ENCODE results near the gene PPP1CC.

Gene PPP1CC

DNA sequence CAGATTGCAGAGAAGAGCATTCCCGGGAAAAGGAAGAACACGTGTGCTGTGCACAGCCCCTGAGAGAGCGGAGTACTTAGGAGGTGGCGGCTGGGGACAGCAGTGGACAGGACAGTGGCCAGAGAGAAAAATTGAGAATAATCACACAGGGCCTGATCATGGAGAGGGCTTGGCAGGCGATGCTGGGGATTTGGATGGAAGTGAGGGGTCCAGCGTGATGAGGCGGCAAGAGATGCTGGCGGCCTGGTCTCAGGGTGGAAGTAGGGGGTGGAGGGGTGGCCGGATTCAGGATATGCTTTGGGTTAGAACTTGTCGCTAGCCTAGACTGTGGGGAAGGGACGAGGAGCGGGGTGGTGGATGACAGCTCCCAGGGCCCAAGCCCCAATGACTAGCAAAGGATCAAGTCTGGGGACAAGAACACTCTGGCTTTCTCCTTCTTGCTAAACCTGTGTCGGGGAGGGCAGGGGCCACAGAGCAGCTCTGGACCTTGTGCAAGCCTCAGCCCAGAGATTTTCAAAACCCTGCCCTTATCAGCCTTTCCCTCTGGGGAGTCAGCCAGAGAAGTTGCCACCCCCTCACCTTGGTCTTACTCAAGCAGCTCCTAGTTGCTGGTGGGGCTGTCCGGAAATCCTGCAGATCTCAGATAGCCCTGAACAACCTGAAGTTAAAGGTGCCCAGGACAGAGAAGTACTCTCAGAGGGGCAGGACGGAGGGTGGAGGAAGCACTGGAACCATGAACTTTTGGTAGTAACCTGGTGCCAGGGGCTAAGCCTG lies 55.1 kb downstream of the PPP1CC start:
- no peak for DNase-seq (ENCODE audit: low spot score)

- no peak for DNase-seq (ENCODE audit: low spot score)
Observed at GRCh38 chr12:110686294-110686903, 56.3 kb downstream of the PPP1CC start.

DNA sequence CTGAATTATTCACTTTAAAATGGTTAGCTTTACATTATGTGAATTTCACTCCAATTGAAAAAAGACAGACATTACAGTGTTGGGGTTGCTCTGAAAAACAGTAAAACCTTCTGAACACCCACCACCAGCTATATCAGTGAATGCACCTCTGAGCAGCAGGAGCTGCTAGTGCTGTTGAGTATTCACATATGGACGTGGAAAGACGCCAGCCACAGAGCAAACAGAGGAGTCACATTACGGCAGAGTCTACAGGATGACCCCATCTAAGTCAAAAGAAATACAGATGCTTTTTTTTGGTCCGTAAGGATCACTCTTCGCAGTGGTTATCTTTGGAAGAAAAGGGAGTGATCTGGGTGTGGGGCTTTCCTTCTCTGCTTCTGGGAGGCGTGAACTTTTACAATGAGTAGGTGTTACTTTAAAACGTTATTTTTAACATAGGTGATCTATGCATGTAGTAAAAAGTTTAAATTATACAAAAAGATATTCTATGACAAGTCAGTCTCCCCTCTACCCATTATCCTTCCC lies 58.3 kb downstream of the PPP1CC start:
- DNase-seq (ENCODE audit: low spot score): no peak

- DNase-seq (ENCODE audit: low spot score): no peak
Observed at GRCh38 chr12:110683888-110684287, 58.8 kb downstream of the PPP1CC start.

- DNase-seq (ENCODE audit: low spot score): no peak
Observed at GRCh38 chr12:110680032-110680431, 62.7 kb downstream of the PPP1CC start.

DNA sequence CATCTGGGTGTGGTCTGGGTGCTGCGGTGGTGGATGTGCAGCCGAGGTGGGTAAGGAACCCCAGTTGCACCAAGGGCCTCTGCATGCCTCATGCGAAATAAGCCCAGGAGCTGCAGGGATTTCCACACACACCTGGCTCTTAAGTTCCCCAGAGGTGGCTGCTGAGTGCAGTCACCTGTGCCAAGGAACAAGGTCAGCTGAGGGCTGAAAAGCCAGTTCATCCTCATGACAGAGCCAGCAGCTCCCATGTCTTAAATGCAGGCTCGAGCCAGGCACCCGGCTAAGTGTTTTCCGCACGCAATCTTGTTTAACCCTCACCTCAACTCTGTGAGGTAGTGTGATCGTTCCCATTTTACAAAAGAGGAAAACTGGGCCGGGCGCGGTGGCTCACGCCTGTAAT lies 63.5 kb downstream of the PPP1CC start:
- DNase-seq (ENCODE audit: low spot score): no peak

GRCh38 chr12:110677982-110678381 lies 64.7 kb downstream of the PPP1CC start:
- no peak for DNase-seq (ENCODE audit: low spot score)

DNA sequence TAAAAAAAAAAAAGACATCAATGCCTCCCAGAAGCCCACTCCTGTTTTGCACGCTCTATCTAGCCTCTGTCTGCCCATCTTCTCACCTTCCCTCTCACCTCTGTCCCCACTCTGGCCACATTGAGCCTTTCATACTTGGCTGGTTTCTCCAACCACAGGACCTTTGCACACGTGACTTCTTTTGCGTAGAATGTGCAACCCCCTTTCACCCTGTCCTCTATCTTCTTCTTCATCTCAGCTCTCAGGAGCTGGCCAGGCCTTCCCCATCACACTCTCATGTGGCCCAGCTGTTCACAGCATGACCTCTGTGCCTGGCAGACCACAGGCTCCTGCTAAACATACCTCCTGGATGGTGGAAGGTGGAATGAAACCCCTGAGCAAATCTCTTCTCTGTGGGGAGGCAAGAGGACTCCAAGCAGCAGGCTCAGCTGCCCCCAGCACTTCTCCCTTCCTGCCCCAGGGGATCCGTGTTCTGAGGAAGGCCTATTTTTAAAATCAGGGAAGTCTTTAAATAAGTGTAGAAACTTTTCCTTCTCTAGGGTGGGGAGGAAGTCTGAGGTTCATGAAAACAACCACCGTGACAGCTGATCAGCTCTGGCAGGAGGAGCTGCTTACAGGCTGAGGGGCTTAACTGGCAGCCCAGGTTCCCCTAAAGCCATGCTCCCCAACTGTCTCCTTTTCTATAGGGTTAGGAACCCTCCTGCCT lies 65.3 kb downstream of the PPP1CC start:
- DNase-seq (ENCODE audit: low spot score): no peak

GRCh38 chr12:110676171-110676570 lies 66.5 kb downstream of the PPP1CC start:
- DNase-seq (ENCODE audit: low spot score): no peak

- no peak for DNase-seq (ENCODE audit: low spot score)
Observed at GRCh38 chr12:110670161-110670701, 72.5 kb downstream of the PPP1CC start.
